ENCODE data around the gene KCNH6. TPM values are rescaled to one million over a fixed set of nuclear protein-coding genes. Genes with fewer than 3 reads are reported as not detected.

The KCNH6 gene
- polyA plus RNA-seq, 3 donors: not detected

DNA sequence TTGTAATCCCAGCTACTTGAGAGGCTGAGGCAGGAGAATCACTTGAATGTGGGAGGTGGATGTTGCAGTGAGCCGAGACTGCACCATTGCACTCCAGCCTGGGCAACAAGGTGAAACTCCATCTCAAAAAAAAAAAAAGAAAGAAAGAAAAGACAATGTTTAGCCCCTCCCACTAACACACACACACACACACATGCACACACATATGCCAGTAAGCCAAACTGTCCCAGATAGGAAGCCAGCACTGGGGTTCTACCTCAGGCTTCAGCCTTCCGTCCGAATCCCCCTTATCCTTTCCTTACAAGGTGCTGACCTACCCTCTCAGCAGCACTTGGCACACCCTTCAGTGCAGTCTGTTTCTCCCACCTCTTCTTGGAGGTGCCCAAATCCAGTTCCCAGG is 8.7 kb upstream of the KCNH6 start:
- Mint-ChIP-seq H3K27me3 (ENCODE audit: low read depth in 3 of 3) (peaks cover 3 to 14% (median 5%) of the 10 kb centered on the region in 3 donors), H3K4me3 (no peak overlapping the region), H3K27ac (no peak overlapping the region), H3K9me3 (no peaks in the 10 kb centered on the region), H3K36me3 (no peaks in the 10 kb centered on the region), H3K4me1 (no peaks in the 10 kb centered on the region)
- Histone ChIP-seq H3K27ac (ENCODE audit: low read depth in 1 of 2, low read length in 2 of 2) (no peak overlapping the region), H2AFZ (ENCODE audit: insufficient read depth, low read depth, low read length, poor library complexity, severe bottlenecking) (no peak overlapping the region), H3K9me3 (replicated peaks in 1 of 2; ENCODE audit: control insufficient read depth in 1 of 2, insufficient read depth in 1 of 2, low read length in 2 of 2) (no peaks in the 10 kb centered on the region), H3K36me3 (replicated peaks in 1 of 2; ENCODE audit: control insufficient read depth in 1 of 2, insufficient read depth in 2 of 2, low read length in 2 of 2) (no peaks in the 10 kb centered on the region), H3K27me3 (ENCODE audit: control insufficient read depth in 2 of 2, insufficient read depth in 2 of 2, low read length in 2 of 2) (no peaks in the 10 kb centered on the region), H3K4me3 (replicated peaks in 1 of 3; ENCODE audit: low read depth in 2 of 3, low read length in 3 of 3) (no peak overlapping the region), H3K4me1 (ENCODE audit: control insufficient read depth in 1 of 2, insufficient read depth in 2 of 2, low read length in 2 of 2) (no peaks in the 10 kb centered on the region), H3K9ac (ENCODE audit: insufficient read depth, low read length, poor library complexity, severe bottlenecking) (no peak overlapping the region), H3K4me2 (replicated peaks; ENCODE audit: extremely low read depth, low read length, poor library complexity, severe bottlenecking) (no peak overlapping the region), H4K20me1 (ENCODE audit: insufficient read depth, low read length) (no peaks in the 10 kb centered on the region), H3K79me2 (ENCODE audit: insufficient read depth, low read length) (no peaks in the 10 kb centered on the region)
- intact Hi-C loops (cut with micrococcal nuclease): no loop called here
- no peak for DNase-seq
- TF ChIP-seq, protein P1, sequence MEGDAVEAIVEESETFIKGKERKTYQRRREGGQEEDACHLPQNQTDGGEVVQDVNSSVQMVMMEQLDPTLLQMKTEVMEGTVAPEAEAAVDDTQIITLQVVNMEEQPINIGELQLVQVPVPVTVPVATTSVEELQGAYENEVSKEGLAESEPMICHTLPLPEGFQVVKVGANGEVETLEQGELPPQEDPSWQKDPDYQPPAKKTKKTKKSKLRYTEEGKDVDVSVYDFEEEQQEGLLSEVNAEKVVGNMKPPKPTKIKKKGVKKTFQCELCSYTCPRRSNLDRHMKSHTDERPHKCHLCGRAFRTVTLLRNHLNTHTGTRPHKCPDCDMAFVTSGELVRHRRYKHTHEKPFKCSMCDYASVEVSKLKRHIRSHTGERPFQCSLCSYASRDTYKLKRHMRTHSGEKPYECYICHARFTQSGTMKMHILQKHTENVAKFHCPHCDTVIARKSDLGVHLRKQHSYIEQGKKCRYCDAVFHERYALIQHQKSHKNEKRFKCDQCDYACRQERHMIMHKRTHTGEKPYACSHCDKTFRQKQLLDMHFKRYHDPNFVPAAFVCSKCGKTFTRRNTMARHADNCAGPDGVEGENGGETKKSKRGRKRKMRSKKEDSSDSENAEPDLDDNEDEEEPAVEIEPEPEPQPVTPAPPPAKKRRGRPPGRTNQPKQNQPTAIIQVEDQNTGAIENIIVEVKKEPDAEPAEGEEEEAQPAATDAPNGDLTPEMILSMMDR (IDR thresholded peaks at IDR 0.05): no peak
- 96% methylated on average over 2 of the region's 3 CpGs for WGBS (ENCODE audit: insufficient coverage)

DNA sequence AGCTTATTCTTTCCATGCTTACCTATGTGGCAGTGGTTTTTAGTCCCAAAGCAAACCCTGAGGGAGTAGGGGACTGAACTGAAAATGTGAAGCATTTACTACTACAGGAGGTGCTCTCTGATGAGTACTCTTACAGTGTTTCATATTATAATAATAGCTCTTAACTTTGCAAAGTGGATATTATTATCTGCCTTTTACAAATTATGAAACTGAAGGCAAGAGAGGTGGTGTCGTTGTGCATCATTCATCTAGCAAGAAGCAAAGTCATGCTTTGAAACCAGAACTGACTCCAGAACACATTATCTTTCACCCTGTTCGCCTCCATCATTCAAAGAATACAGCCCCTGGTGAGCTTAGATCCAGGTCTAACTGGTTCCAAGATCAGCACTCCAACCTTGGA is 8.2 kb upstream of the KCNH6 start:
- intact Hi-C loops (cut with micrococcal nuclease): no loop called here
- Histone ChIP-seq H3K27ac (ENCODE audit: low read depth in 1 of 2, low read length in 2 of 2) (no peak overlapping the region), H3K4me2 (replicated peaks; ENCODE audit: extremely low read depth, low read length, poor library complexity, severe bottlenecking) (no peak overlapping the region), H3K4me1 (ENCODE audit: control insufficient read depth in 1 of 2, insufficient read depth in 2 of 2, low read length in 2 of 2) (no peaks in the 10 kb centered on the region), H4K20me1 (ENCODE audit: insufficient read depth, low read length) (no peaks in the 10 kb centered on the region), H2AFZ (ENCODE audit: insufficient read depth, low read depth, low read length, poor library complexity, severe bottlenecking) (no peak overlapping the region), H3K9ac (ENCODE audit: insufficient read depth, low read length, poor library complexity, severe bottlenecking) (no peak overlapping the region), H3K9me3 (replicated peaks in 1 of 2; ENCODE audit: control insufficient read depth in 1 of 2, insufficient read depth in 1 of 2, low read length in 2 of 2) (no peaks in the 10 kb centered on the region), H3K4me3 (replicated peaks in 1 of 3; ENCODE audit: low read depth in 2 of 3, low read length in 3 of 3) (no peak overlapping the region), H3K36me3 (replicated peaks in 1 of 2; ENCODE audit: control insufficient read depth in 1 of 2, insufficient read depth in 2 of 2, low read length in 2 of 2) (no peaks in the 10 kb centered on the region), H3K79me2 (ENCODE audit: insufficient read depth, low read length) (no peaks in the 10 kb centered on the region), H3K27me3 (ENCODE audit: control insufficient read depth in 2 of 2, insufficient read depth in 2 of 2, low read length in 2 of 2) (no peaks in the 10 kb centered on the region)
- DNase-seq: no peak
- 86% methylated on average over 2 of the region's 2 CpGs for WGBS (ENCODE audit: insufficient coverage)
- Mint-ChIP-seq H3K36me3 (no peaks in the 10 kb centered on the region), H3K4me1 (no peaks in the 10 kb centered on the region), H3K27me3 (ENCODE audit: low read depth in 3 of 3) (peaks cover 3 to 14% (median 8%) of the 10 kb centered on the region in 3 donors), H3K27ac (no peak overlapping the region), H3K4me3 (no peak overlapping the region), H3K9me3 (peaks cover 0 to 3% (median 0%) of the 10 kb centered on the region in 7 donors)
- TF ChIP-seq, protein P1 (IDR thresholded peaks at IDR 0.05): no peak

Measured in CD14-positive monocyte (primary cell).